ENCODE results near the gene KCNN4.

DNA sequence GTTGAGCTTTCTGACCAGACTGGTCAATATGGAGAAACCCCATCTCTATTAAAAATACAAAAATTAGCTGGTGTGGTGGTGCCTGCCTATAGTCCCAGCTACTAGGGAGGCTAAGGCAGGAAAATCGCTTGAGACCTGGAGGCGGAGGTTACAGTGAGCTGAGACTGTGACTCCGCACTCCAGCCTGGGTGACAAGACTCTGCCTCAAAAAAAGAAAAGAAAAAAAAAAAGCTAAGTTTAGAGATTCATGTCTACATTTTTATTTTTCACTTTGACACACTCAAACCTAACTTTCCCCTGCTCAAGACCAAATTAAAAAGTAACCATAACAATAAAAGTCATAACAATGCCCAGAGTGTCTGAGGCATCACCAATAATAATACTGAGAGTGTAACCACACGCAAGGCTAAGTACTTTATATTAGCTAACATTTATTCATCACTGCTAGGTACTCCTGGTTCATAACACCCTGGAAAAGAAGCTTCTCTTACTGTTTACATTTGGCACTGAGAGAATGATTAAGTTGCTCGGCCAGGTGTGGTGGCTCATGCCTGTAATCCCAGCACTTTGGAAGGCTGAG lies 59.2 kb downstream of the KCNN4 start:
- no peak for TF ChIP-seq POLR2A (IDR thresholded peaks at IDR 0.05; ENCODE audit: low read depth, low read length)
- no peak for TF ChIP-seq POLR2AphosphoS5 (IDR thresholded peaks at IDR 0.05; ENCODE audit: low read depth, low read length)
- TF ChIP-seq TAF1 (IDR thresholded peaks at IDR 0.05; ENCODE audit: borderline replicate concordance, low read depth, low read length): no peak
